ENCODE results near the gene EREG. TPM values are rescaled to one million over a fixed set of nuclear protein-coding genes. Genes with fewer than 3 reads are reported as not detected.

Gene EREG
- polyA plus RNA-seq, 1 of the 3 experiments (the other 2 are of a cell fraction), result not detected

DNA sequence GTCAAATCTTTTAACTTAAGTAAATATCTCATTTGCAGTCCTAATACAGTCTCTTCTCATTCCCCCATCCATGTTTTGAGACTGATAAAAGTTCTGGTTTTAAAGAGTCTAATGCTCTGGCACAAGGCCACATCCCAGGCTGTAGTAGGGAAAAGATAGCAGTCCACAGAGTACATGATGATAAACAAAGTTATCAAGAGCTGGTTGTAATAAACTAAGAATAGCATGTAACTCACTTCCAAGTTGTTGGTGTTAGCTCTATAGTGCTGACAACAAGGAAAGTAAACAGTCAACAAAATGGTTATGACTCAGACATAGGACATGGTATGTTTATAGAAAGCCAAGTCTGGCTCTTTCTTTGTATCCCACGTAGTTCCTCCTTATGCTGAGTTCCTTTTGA lies 58.2 kb downstream of the EREG start (continued):
- TF ChIP-seq RCOR1 (IDR thresholded peaks at IDR 0.05; ENCODE audit: low read length), result no peak

DNA sequence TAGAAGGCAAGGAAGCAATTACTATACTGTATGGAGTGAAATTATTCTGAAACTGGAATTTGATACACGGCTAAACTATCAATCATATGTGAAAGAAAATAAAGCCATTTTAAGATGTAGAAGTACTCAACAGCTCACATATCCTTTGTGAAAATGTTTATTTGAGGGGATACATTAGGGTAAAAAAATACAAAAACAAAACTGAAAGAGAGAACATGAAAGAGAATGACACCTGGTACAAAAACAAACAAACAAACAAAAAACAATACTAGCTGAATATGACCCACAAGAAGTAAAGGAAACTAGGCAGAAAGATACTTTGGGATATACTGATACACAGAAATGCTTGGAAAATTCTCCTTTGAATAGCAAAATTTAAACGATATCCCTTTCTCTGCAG lies 59.2 kb downstream of the EREG start:
- WGBS (ENCODE audit: low lambda C conversion rate), result 18% methylated on average over 2 of the region's 2 CpGs
- ChIA-PET CTCF (interaction anchor here (0.9 kb wide), 1 partner anchor 21 kb away, joined by 3 read pairs; no protein-coding TSS in a partner anchor), POLR2A (no interaction called here)
- Histone ChIP-seq H3K27ac (ENCODE audit: low read depth in 2 of 2, low read length in 1 of 2) (no peak overlapping the region), H3K9me3 (no peaks in the 10 kb centered on the region), H3F3A (replicated peaks; ENCODE audit: insufficient read depth) (no peaks in the 10 kb centered on the region), H3K9ac (no peak overlapping the region), H3K36me3 (replicated peaks in 1 of 2; ENCODE audit: control insufficient read depth in 1 of 2, insufficient read depth in 2 of 2, low read length in 1 of 2) (no peaks in the 10 kb centered on the region), H3K79me2 (ENCODE audit: insufficient read depth) (no peaks in the 10 kb centered on the region), H3K27me3 (ENCODE audit: insufficient read depth) (no peaks in the 10 kb centered on the region; the same call in 1 of the 2 replicates), H2AFZ (ENCODE audit: low read depth) (no peak overlapping the region), H3K4me1 (ENCODE audit: control insufficient read depth in 1 of 2, insufficient read depth in 2 of 2, low read depth in 1 of 2, low read length in 1 of 2) (no peaks in the 10 kb centered on the region), H3K4me3 (ENCODE audit: low read depth in 2 of 2, low read length in 1 of 2) (no peak overlapping the region), H3K4me2 (no peak overlapping the region), H4K20me1 (ENCODE audit: insufficient read depth) (no peaks in the 10 kb centered on the region), H3K9me2 (no peaks in the 10 kb centered on the region; the same call in 1 of the 2 replicates)
- DNase-seq, result no peak
- TF ChIP-seq, protein P1, sequence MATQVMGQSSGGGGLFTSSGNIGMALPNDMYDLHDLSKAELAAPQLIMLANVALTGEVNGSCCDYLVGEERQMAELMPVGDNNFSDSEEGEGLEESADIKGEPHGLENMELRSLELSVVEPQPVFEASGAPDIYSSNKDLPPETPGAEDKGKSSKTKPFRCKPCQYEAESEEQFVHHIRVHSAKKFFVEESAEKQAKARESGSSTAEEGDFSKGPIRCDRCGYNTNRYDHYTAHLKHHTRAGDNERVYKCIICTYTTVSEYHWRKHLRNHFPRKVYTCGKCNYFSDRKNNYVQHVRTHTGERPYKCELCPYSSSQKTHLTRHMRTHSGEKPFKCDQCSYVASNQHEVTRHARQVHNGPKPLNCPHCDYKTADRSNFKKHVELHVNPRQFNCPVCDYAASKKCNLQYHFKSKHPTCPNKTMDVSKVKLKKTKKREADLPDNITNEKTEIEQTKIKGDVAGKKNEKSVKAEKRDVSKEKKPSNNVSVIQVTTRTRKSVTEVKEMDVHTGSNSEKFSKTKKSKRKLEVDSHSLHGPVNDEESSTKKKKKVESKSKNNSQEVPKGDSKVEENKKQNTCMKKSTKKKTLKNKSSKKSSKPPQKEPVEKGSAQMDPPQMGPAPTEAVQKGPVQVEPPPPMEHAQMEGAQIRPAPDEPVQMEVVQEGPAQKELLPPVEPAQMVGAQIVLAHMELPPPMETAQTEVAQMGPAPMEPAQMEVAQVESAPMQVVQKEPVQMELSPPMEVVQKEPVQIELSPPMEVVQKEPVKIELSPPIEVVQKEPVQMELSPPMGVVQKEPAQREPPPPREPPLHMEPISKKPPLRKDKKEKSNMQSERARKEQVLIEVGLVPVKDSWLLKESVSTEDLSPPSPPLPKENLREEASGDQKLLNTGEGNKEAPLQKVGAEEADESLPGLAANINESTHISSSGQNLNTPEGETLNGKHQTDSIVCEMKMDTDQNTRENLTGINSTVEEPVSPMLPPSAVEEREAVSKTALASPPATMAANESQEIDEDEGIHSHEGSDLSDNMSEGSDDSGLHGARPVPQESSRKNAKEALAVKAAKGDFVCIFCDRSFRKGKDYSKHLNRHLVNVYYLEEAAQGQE (IDR thresholded peaks at IDR 0.05; ENCODE audit: low read depth, low read length), result no peak
- no peak for TF ChIP-seq MEF2A (IDR thresholded peaks at IDR 0.05; ENCODE audit: borderline replicate concordance, low read depth)

DNA sequence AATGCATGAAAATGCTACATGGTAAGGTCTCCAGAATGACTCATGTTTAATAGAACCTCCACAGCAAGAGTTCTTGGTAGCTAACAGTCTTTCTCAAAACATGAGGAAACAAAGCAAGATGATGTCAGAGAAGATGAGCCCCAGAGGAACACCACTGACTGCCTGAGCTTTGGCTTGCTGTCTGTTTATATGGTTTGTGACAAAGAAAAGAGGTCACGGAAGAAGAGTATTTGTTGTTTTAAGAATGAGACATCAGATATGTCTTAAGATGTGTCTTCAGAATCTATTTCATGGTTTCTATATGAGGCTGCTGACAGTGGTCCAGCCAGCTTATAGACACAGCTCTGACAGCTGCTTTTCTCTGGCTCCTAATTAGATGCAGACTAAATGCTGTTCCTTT lies 61.2 kb downstream of the EREG start:
- H3K9me2 ChIP-seq, result no peaks in the 10 kb centered on the region; the same call in 1 of the 2 replicates
- no peaks in the 10 kb centered on the region for H3K36me3 ChIP-seq (replicated peaks in 1 of 2; ENCODE audit: control insufficient read depth in 1 of 2, insufficient read depth in 2 of 2, low read length in 1 of 2)
- no peak overlapping the region for H3K4me3 ChIP-seq (ENCODE audit: low read depth in 2 of 2, low read length in 1 of 2)
- H3K9me3 ChIP-seq, result no peaks in the 10 kb centered on the region
- TF ChIP-seq RXRA (IDR thresholded peaks at IDR 0.05; ENCODE audit: borderline replicate concordance, low read depth) (no peak), MEF2A (IDR thresholded peaks at IDR 0.05; ENCODE audit: borderline replicate concordance, low read depth) (no peak), NRF1 (IDR thresholded peaks at IDR 0.05; ENCODE audit: low read depth, low read length) (no peak), TCF12 (IDR thresholded peaks at IDR 0.05) (no peak), YY1 (IDR thresholded peaks at IDR 0.05; ENCODE audit: low read depth) (no peak), SMC3 (IDR thresholded peaks at IDR 0.05; ENCODE audit: low read depth, low read length) (no peak), MXI1 (IDR thresholded peaks at IDR 0.05; ENCODE audit: low read depth, low read length) (no peak), RFX5 (IDR thresholded peaks at IDR 0.05; ENCODE audit: low read length) (no peak), ELF1 (IDR thresholded peaks at IDR 0.05) (no peak), FOXM1 (IDR thresholded peaks at IDR 0.05; ENCODE audit: low read depth) (no peak), RAD21 (IDR thresholded peaks at IDR 0.05; ENCODE audit: low read length) (no peak)
- TF ChIP-seq, protein P2, sequence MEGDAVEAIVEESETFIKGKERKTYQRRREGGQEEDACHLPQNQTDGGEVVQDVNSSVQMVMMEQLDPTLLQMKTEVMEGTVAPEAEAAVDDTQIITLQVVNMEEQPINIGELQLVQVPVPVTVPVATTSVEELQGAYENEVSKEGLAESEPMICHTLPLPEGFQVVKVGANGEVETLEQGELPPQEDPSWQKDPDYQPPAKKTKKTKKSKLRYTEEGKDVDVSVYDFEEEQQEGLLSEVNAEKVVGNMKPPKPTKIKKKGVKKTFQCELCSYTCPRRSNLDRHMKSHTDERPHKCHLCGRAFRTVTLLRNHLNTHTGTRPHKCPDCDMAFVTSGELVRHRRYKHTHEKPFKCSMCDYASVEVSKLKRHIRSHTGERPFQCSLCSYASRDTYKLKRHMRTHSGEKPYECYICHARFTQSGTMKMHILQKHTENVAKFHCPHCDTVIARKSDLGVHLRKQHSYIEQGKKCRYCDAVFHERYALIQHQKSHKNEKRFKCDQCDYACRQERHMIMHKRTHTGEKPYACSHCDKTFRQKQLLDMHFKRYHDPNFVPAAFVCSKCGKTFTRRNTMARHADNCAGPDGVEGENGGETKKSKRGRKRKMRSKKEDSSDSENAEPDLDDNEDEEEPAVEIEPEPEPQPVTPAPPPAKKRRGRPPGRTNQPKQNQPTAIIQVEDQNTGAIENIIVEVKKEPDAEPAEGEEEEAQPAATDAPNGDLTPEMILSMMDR (IDR thresholded peaks at IDR 0.05), result no peak
- TF ChIP-seq, protein P3, sequence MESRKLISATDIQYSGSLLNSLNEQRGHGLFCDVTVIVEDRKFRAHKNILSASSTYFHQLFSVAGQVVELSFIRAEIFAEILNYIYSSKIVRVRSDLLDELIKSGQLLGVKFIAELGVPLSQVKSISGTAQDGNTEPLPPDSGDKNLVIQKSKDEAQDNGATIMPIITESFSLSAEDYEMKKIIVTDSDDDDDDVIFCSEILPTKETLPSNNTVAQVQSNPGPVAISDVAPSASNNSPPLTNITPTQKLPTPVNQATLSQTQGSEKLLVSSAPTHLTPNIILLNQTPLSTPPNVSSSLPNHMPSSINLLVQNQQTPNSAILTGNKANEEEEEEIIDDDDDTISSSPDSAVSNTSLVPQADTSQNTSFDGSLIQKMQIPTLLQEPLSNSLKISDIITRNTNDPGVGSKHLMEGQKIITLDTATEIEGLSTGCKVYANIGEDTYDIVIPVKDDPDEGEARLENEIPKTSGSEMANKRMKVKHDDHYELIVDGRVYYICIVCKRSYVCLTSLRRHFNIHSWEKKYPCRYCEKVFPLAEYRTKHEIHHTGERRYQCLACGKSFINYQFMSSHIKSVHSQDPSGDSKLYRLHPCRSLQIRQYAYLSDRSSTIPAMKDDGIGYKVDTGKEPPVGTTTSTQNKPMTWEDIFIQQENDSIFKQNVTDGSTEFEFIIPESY (IDR thresholded peaks at IDR 0.05; ENCODE audit: borderline replicate concordance, low read depth), result no peak
- TF ChIP-seq, protein P4, sequence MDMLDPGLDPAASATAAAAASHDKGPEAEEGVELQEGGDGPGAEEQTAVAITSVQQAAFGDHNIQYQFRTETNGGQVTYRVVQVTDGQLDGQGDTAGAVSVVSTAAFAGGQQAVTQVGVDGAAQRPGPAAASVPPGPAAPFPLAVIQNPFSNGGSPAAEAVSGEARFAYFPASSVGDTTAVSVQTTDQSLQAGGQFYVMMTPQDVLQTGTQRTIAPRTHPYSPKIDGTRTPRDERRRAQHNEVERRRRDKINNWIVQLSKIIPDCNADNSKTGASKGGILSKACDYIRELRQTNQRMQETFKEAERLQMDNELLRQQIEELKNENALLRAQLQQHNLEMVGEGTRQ (IDR thresholded peaks at IDR 0.05; ENCODE audit: borderline replicate concordance, low read depth, low read length), result no peak
- H3K9ac ChIP-seq, result no peak overlapping the region
- 13% methylated on average over 1 of the region's 1 CpG for WGBS (ENCODE audit: low lambda C conversion rate)
- no peak overlapping the region for H3K27ac ChIP-seq (ENCODE audit: low read depth in 2 of 2, low read length in 1 of 2)
- H2AFZ ChIP-seq (ENCODE audit: low read depth), result no peak overlapping the region
- no peak for DNase-seq
- H3K4me1 ChIP-seq (ENCODE audit: control insufficient read depth in 1 of 2, insufficient read depth in 2 of 2, low read depth in 1 of 2, low read length in 1 of 2), result no peaks in the 10 kb centered on the region
- no peaks in the 10 kb centered on the region for H3K79me2 ChIP-seq (ENCODE audit: insufficient read depth)
- ChIA-PET CTCF (no interaction called here), POLR2A (no interaction called here)
- H3K27me3 ChIP-seq (ENCODE audit: insufficient read depth), result no peaks in the 10 kb centered on the region; the same call in 1 of the 2 replicates
- H3K4me2 ChIP-seq, result no peak overlapping the region
- H4K20me1 ChIP-seq (ENCODE audit: insufficient read depth), result no peaks in the 10 kb centered on the region
- no peaks in the 10 kb centered on the region for H3F3A ChIP-seq (replicated peaks; ENCODE audit: insufficient read depth)
